GM23248 (cell line): ENCODE data around the gene PRELP. TPM values are rescaled to one million over a fixed set of nuclear protein-coding genes. Genes with fewer than 3 reads are reported as not detected.
A peak's percentile ranks its signal among the peaks of the same experiment; 100 is the strongest.

ENCODE experiments used
- DNase-seq: peaks from one replicate; pipeline ENCODE4 v3.0.0-alpha.2; 2015
- H2AFZ ChIP-seq: fragments of 200-600 bp; sonication (generic); 2 replicates; pipeline ENCODE4 v1.6.1; 2016; ENCODE audit warnings: antibody characterized with exemption
- H3F3A ChIP-seq: fragments of 200-600 bp; sonication (generic); 2 replicates; pipeline ENCODE4 v1.6.1; 2016; ENCODE audit warnings: mild to moderate bottlenecking, antibody characterized with exemption, mixed run types; ENCODE audit not compliant: insufficient read depth
- H3K27ac ChIP-seq: fragments of 200-600 bp; sonication (generic); 2 replicates; pipeline ENCODE4 v1.5.1; 2016; ENCODE audit warnings: mild to moderate bottlenecking
- H3K27me3 ChIP-seq: fragments of 200-600 bp; sonication (generic); replicated peaks from 2 replicates; pipeline ENCODE4 v1.6.1; 2016; ENCODE audit warnings: mild to moderate bottlenecking; ENCODE audit not compliant: insufficient read depth
- H3K36me3 ChIP-seq: fragments of 200-600 bp; sonication (generic); 2 replicates; pipeline ENCODE4 v1.6.1; 2016; ENCODE audit warnings: low read depth, mild to moderate bottlenecking
- H3K4me1 ChIP-seq: fragments of 200-600 bp; sonication (generic); 2 replicates; pipeline ENCODE4 v1.6.1; 2016; ENCODE audit warnings: mild to moderate bottlenecking; ENCODE audit not compliant: insufficient read depth
- H3K4me2 ChIP-seq: fragments of 200-600 bp; sonication (generic); one replicate; pipeline ENCODE4 v1.6.1; 2016; ENCODE audit warnings: mild to moderate bottlenecking; ENCODE audit not compliant: unreplicated experiment
- H3K4me3 ChIP-seq: fragments of 200-600 bp; sonication (generic); 2 replicates; pipeline ENCODE4 v1.5.1; 2016; ENCODE audit warnings: mild to moderate bottlenecking
- H3K79me2 ChIP-seq: fragments of 200-600 bp; sonication (generic); 2 replicates; pipeline ENCODE4 v1.6.1; 2016; ENCODE audit warnings: mild to moderate bottlenecking; ENCODE audit not compliant: insufficient read depth
- H3K9ac ChIP-seq: fragments of 200-600 bp; sonication (generic); 2 replicates; pipeline ENCODE4 v1.6.1; 2016; ENCODE audit warnings: mild to moderate bottlenecking
- H3K9me2 ChIP-seq: fragments of 200-600 bp; sonication (generic); 2 replicates; pipeline ENCODE4 v1.6.1; 2016; ENCODE audit warnings: mixed run types, mild to moderate bottlenecking, moderate library complexity; ENCODE audit not compliant: insufficient read depth
- H3K9me3 ChIP-seq: fragments of 200-600 bp; sonication (generic); one replicate; pipeline ENCODE4 v1.6.1; 2017; ENCODE audit warnings: low read depth
- H4K20me1 ChIP-seq: fragments of 200-600 bp; sonication (generic); 2 replicates; pipeline ENCODE4 v1.6.0; 2016; ENCODE audit not compliant: insufficient read depth
- EZH2 ChIP-seq: fragments of 200-600 bp; sonication (generic); IDR thresholded peaks from 2 replicates; pipeline ENCODE4 v1.6.1; 2018; ENCODE audit warnings: antibody characterized with exemption, mild to moderate bottlenecking; ENCODE audit not compliant: insufficient read depth, poor library complexity, severe bottlenecking
- EZH2phosphoT487 ChIP-seq: fragments of 200-600 bp; sonication (generic); IDR thresholded peaks from 2 replicates; pipeline ENCODE4 v1.6.1; 2018; ENCODE audit warnings: antibody characterized with exemption, moderate library complexity, mild to moderate bottlenecking, low read depth; ENCODE audit not compliant: insufficient read depth
- WGBS, 2 experiments: methylation state at CpG; one replicate each; pipeline ENCODE4 v1.1.6; 2015 to 2017; ENCODE audit warnings: low lambda C conversion rate in 2 of 2, low coverage in 1 of 2; ENCODE audit errors: missing lambda C conversion rate in 2 of 2; 5-methylcytosine and 5-hydroxymethylcytosine counted together
- in situ Hi-C: fragments of 300-500 bp; cut with MboI; formaldehyde crosslinking; loops from 2 replicates; pipeline ENCODE4 v1.15.0; 2020
- polyA plus RNA-seq: library from polyadenylated mRNA; unstranded; fragments of >200 nt; fragmentation: Nextera tagmentation; extraction: Ambion mirVana; gene quantifications from 2 replicates; pipeline ENCODE4 v1.2.1, GENCODE V29; 2016
- total RNA-seq: library from RNA; depleted of rRNA; stranded (reverse); fragments of >200 nt; shearing (Covaris generic); gene quantifications from 2 replicates; pipeline ENCODE4 v1.2.3, GENCODE V29; 2014; rRNA removed

PRELP gene
- total RNA-seq (under 0.01 and 0.32 TPM in 2 replicates), polyA plus RNA-seq (1.6 and 1.7 TPM in 2 replicates)

DNA sequence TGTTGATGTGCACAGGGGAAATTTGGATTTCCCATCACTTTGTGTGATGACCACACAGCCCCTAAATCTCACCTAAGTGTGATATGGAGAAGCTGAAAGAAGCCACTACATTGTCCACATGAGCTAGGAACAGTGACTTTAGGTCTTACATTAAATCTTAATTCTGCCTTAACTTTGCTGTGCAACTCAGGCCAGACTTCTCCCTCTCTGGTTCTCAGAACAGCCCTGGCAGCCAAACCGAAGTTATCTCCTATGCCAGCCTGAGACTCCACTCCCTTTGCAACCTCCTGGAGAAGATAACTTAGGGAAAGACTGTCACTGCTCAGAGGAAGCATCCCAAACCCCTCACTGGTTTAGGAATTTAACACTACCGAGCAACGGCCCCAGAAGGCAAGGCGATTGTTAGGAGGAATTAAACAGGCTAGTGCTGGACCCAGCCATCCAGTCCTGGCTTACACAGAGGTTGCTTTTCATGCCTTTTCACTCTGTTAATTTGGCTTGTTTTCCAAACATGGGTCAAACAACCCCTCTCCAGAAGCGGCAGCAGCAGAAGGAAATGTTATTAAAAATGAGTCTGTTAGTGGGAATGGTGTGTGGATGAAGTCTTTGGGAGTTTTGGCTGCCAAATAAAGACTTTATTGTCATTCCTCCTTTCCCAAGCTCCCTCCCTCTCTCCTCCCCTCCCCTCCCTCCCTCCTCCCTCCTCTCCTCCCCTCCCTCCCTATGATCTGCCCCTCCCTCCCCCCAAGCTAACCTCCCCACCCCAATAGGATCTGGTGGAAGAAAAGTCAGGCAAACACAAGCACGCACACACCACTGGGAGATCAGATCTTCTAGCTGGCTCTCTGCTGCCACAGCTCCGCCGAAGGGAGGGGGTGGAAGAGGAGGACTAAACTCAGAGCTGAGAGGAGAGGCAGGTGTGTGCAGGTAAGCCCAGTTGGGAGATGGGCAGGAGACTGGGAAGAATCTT lies at the start of gene PRELP:
PRELP (plus strand) TSS at position 795 of the 970 bp plus-strand sequence. CDS start 7,379 bp downstream, outside the sequence.
- H3K9me2 ChIP-seq, result no peaks in the 10 kb centered on the region
- no peaks in the 10 kb centered on the region for H3K27me3 ChIP-seq
- TF ChIP-seq EZH2phosphoT487, result no peak
- peak within 1 kb of the TSS; percentile 48; the same call in 1 of the 2 replicates for H2AFZ ChIP-seq
- in situ Hi-C loops, result no loop called here
- peak; percentile 26 for DNase-seq
- no peak within 1 kb of the TSS for H3K27ac ChIP-seq
- no peak within 1 kb of the TSS for H3K4me3 ChIP-seq
- no peaks in the 10 kb centered on the region for H3K36me3 ChIP-seq
- H3K4me1 ChIP-seq, result peaks cover 26% of the 10 kb centered on the region
- H3F3A ChIP-seq, result peaks cover 16% of the 10 kb centered on the region
- no peaks in the 10 kb centered on the region for H3K9me3 ChIP-seq
- 12 to 17% methylated on average over 8 of the region's 8 CpGs for WGBS, 2 experiments
- no peak within 1 kb of the TSS for H3K9ac ChIP-seq
- H4K20me1 ChIP-seq, result no peaks in the 10 kb centered on the region
- no peaks in the 10 kb centered on the region for H3K79me2 ChIP-seq
- peak within 1 kb of the TSS; percentile 40 for H3K4me2 ChIP-seq

DNA sequence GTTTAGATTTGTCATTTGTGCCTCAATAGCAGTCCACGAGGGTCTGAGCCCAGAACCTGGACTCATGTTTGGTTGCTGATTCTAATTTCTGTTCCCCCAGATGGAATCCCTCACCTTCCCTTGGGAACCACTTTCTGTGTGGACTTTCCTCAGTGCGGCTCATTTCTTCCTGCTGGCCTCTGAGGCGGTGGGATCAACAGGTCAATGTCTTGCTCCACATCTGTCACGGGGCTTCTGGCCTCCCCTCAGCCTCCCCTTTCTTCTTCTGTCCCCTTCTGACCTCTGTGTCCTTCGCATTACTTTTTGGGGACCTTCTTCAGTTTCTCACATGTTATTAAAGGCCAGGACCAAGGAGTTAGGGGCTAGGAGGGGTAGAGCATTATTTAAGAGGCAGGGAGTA lies 49.2 kb upstream of the PRELP start:
- Histone ChIP-seq H3F3A (no peaks in the 10 kb centered on the region; the same call in 1 of the 2 replicates), H3K79me2 (no peaks in the 10 kb centered on the region), H3K9me3 (no peaks in the 10 kb centered on the region), H3K4me2 (no peak overlapping the region), H3K4me1 (peaks cover 8% of the 10 kb centered on the region), H3K4me3 (no peak overlapping the region), H3K27me3 (peaks cover 13% of the 10 kb centered on the region), H3K27ac (no peak overlapping the region), H2AFZ (no peak overlapping the region), H3K36me3 (no peaks in the 10 kb centered on the region), H3K9me2 (no peaks in the 10 kb centered on the region), H3K9ac (no peak overlapping the region), H4K20me1 (no peaks in the 10 kb centered on the region)
- in situ Hi-C loops, result no loop called here
- no peak for DNase-seq
- 64 to 71% methylated on average over 5 of the region's 5 CpGs for WGBS, 2 experiments
- TF ChIP-seq EZH2, result no peak

DNA sequence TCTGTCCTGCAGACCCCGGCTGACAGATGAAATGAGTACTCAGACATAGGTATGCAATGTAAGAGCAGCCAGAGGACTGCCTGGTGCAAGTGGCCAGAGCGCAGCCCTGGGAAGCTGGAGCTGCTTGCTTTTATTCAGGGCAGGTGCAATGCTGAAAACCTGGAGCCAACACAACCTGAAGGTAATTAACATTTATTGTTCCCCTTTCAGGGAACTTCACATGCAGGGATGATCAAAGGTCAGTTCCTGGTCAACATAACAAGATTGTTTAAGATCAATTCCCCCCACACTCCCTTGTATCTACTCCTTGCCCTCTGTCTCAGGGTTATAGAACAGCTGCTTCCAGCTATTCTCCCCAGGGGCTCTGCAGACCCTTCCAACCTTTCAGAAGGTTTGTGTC lies 48.7 kb upstream of the PRELP start:
- H3F3A ChIP-seq, result no peaks in the 10 kb centered on the region; the same call in 1 of the 2 replicates
- peaks cover 8% of the 10 kb centered on the region for H3K4me1 ChIP-seq
- H3K9me3 ChIP-seq, result no peaks in the 10 kb centered on the region
- H3K27ac ChIP-seq, result no peak overlapping the region
- no peak overlapping the region for H3K9ac ChIP-seq
- H3K4me2 ChIP-seq, result no peak overlapping the region
- no peak overlapping the region for H2AFZ ChIP-seq
- no peaks in the 10 kb centered on the region for H3K79me2 ChIP-seq
- DNase-seq, result no peak
- no peaks in the 10 kb centered on the region for H4K20me1 ChIP-seq
- TF ChIP-seq EZH2phosphoT487, result no peak
- no peak for TF ChIP-seq EZH2
- peaks cover 13% of the 10 kb centered on the region for H3K27me3 ChIP-seq
- in situ Hi-C loops, result no loop called here
- no peak overlapping the region for H3K4me3 ChIP-seq
- H3K9me2 ChIP-seq, result no peaks in the 10 kb centered on the region
- H3K36me3 ChIP-seq, result no peaks in the 10 kb centered on the region
- 64 to 70% methylated on average over 2 of the region's 2 CpGs for WGBS, 2 experiments

DNA sequence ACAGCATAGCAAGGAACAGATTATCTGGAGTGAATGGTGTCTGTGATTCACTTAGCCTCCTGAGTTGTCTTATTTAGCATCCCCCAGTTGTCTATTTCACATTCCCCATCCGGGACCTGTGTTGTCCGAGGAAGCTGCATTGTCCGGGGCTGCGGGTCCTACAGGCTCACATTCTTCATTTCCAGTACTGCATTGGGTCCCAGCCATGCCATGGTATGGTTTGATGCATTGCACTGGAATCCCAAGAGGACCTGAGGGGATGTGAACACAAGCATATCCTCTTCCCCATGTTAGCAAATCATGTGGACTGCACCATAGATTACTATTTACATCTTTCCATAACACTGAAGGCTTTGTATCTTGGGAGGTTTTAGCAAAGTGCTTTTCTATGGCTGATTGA lies 48.2 kb upstream of the PRELP start:
- H4K20me1 ChIP-seq, result no peaks in the 10 kb centered on the region
- no peaks in the 10 kb centered on the region for H3K9me2 ChIP-seq
- no peak overlapping the region for H2AFZ ChIP-seq
- no peak overlapping the region for H3K9ac ChIP-seq
- H3K36me3 ChIP-seq, result no peaks in the 10 kb centered on the region
- peaks cover 13% of the 10 kb centered on the region for H3K27me3 ChIP-seq
- peaks cover 5% of the 10 kb centered on the region for H3K4me1 ChIP-seq
- H3K4me2 ChIP-seq, result no peak overlapping the region
- TF ChIP-seq EZH2 (no peak), EZH2phosphoT487 (no peak)
- in situ Hi-C loops, result no loop called here
- H3F3A ChIP-seq, result no peaks in the 10 kb centered on the region; the same call in 1 of the 2 replicates
- no peak overlapping the region for H3K27ac ChIP-seq
- no peaks in the 10 kb centered on the region for H3K79me2 ChIP-seq
- no peaks in the 10 kb centered on the region for H3K9me3 ChIP-seq
- no peak overlapping the region for H3K4me3 ChIP-seq
- DNase-seq, result no peak
- 79 to 80% methylated on average over 4 of the region's 4 CpGs for WGBS, 2 experiments
